ENCODE measurements around the gene SAMSN1.
"Not testable (repeated sequence)": the region's sequence is repeated elsewhere in the genome, so short reads cannot be mapped to it uniquely, and the experiment has no call there.

Gene SAMSN1

DNA sequence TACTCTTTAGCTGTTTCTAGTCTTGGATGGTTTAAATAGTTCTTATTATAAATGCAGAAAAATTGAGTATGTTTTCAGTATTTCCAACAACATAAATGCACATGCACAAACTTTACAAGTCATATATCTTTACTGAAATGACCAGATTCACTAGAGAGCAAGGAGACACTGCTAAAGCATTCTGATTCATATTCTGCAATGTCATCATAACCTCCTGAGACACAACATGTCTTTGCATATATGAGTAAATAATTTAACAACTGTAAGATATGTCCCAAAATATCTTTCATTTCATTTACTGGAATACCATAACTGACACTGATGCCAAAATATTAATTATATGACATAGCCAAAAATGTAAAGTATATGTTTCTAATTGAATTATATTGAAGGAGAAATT is 16.8 kb upstream of the SAMSN1 start:
- no peak for DNase-seq

DNA sequence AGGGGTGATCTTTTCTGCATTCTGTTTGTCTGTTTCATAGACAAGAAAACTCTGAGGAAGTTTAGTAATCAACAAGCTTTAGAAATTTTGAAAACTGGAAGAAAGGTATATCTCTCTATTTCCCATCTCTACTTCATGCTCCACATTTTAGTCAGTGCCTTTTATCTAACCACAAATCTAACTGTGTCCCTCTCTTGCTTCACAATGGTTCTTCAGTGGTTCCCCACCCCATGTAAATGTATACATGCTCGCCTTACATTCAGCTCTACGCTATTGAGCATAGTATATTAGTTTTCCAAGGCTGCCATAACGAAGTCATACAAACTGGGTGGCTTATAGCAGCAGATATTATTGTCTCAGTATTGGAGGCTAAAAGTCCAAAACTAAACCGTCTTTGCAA is 14.4 kb upstream of the SAMSN1 start:
- DNase-seq = no peak

DNA sequence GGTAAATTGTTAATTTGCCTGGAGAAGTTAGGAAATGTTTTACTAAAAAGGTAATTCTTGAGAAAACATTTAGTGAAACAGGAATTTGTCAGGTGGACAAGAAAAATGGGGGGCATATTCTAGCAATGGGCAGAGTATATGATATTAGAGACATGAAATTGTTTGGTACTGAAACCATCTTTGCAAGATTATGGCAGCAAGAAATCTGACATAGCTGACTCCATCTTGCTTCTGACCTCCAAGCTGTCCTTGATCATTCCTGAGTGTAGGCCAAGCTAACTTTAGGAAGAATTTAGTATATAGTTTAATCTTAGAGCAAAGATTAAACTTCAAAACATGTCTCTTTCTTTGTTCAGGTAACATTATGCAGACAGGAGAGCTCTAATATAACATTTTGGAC is 14.0 kb upstream of the SAMSN1 start:
- no peak for DNase-seq

GRCh38 chr21:14559102-14559501 is 13.0 kb upstream of the SAMSN1 start:
- no peak for DNase-seq

DNA sequence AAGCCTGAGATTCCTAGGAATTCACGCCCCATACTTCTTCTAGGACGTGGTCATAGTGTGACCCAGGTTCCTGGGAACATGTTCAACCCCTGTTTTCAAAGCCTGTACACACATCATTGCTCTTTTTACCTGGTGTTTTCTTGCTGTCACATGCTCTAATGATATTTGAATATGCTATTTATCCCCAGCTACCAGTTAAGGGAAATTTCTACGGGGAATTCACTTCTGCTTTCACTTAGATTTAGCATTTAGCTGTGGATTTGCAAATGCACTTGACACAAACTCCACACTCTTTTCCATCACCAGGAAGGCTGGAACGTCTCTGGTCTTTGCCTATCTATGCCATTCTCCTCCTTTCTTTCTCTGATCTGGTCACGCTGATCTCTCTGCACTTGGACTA is 11.3 kb upstream of the SAMSN1 start:
- no peak for DNase-seq

GRCh38 chr21:14554948-14555347 is 8.8 kb upstream of the SAMSN1 start:
- DNase-seq = no peak

DNA sequence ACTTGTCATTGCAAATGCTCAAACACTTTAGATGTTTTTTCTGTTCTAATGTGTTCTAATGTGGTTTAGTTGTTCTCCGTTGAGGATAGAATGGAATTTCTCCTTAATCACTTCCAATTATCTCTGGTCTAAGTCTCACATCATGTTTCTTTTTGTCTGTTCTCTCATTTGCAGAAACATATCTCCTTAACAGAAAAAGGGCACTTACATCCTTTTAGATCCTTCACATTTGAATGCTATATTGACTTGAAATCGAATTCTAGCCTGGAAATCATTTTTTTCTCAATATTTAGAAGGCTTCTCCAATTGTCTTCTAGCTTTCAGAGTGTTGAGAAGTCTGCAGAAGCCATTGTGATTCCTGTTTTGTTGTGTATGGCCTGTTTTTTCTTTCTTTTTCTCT is 7.3 kb upstream of the SAMSN1 start:
- DNase-seq = no peak

GRCh38 chr21:14551741-14552140 is 5.6 kb upstream of the SAMSN1 start:
- no peak for DNase-seq

DNA sequence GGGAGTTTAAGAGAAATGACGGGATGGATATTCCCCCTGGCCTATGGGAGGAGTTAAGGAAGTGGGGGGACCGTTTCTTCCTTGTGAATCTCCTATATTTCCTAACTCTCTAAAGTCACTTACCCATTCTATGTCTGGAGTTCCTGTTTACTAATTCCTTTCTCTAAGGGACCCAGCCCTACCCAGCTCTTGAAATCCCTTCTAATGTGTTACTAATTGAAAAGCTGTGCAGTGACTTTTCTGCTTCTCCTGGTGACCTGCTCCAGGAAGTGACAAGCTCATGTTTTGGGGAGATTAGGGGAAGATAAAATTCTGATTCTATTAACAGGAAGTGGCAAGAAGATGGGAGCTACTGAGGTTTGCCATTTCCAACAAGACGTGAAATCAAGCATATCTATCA is 4.0 kb upstream of the SAMSN1 start:
- DNase-seq = no peak

- DNase-seq = no peak
Measured at GRCh38 chr21:14548779-14549178, 2.7 kb upstream of the SAMSN1 start.

DNA sequence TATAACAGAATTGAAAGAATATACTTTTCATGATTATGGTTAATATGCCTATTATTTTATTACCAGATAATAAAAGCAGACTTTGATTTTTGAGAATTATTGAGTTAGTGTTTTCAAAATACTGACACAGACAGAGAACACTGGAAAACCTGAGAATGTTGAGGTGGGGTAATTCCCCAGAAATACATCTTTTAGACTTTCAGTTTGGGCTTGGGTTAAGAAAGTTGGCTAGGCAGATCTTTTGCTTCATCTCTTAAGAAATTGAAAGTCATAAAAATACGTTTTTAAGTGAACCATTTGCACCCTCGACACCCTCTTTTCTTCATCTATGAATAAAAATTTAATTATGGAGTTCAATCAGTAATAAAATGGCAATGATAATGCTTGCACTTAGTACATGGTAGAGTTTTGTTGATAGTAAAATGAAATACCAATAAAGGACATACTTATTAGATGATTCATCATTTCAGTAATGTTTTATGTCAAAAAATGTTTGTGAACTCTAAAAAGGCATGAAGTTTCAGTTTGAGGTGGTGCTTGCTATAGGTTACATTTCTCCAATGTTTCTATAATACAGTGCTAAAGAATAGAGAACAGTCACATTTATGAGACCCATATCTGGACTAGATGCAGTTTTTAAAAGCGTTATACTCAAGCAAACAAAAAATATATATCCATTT is 1.9 kb upstream of the SAMSN1 start:
- no peak for DNase-seq

- DNase-seq = not testable (repeated sequence)
Measured at GRCh38 chr21:14546719-14547118, 604 bp upstream of the SAMSN1 start.

- no peak for DNase-seq
Measured at GRCh38 chr21:14543983-14544382, 2.1 kb downstream of the SAMSN1 start.

GRCh38 chr21:14542638-14543037 is 3.5 kb downstream of the SAMSN1 start:
- no peak for DNase-seq

- DNase-seq = no peak
Measured at GRCh38 chr21:14541841-14542490, 4.1 kb downstream of the SAMSN1 start.

GRCh38 chr21:14538483-14538882 is 7.6 kb downstream of the SAMSN1 start:
- no peak for DNase-seq

DNA sequence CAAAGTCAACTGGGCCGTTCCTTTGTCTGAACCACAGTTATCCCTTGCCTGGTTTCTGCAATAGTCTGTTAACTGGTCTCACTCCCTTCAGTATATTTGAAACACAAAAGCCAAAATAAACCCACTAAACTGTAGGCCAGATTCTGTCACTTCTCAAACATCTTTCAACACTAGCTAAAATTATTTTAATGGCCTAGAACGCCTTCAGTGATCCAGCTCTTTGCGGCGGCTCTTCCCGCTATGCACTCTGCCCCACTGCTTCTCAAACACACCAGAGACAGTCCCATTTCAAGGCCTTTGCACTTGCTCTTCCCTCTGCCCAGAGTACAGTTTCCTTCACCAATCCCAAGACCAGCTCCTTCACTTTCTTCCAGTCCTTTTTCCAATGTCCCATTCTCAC is 9.2 kb downstream of the SAMSN1 start:
- no peak for DNase-seq

GRCh38 chr21:14535702-14536101 is 10.4 kb downstream of the SAMSN1 start:
- DNase-seq = no peak

DNA sequence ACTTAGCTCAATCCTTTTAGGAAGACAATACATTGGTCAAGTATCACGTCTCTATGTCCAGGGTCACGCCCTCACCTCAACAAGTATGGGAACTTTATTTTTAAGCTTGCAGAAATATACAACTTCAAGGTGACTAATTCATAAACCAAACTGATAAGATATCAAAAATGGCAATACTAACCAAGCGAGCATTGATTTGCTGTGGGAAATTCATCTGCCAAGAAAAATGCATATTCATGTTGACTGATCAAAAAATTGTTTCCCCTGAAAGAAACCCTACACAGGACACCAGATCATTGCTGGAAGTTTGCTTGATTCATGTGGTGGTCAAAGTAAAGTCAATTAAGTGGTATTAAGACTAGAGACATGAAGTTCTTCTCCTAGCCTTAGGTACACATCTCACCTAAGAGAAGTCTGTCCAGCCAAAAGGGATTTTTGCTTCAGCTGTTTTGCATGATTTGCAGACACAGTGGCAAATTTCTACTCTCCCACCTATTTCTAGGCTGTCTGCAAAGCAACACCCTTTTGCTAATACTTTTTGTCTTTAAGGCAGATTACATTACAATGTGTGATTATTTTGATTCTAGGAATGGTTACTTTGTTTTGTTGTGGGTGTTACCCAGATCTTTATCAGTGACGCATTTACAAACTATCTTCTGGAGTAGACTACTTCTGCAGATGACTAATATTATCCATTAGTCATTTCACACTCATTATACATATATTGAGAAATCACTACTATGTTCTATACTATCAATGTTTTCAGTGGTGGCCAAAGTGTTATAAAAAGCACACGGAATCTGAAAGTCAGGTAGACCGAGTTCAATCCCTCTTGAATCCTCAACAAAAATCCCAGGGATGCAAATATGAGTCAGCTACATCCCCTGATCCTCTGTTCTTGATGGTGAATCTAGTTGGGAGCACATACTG is 12.4 kb downstream of the SAMSN1 start:
- peak; percentile 51 to 88 for DNase-seq

DNA sequence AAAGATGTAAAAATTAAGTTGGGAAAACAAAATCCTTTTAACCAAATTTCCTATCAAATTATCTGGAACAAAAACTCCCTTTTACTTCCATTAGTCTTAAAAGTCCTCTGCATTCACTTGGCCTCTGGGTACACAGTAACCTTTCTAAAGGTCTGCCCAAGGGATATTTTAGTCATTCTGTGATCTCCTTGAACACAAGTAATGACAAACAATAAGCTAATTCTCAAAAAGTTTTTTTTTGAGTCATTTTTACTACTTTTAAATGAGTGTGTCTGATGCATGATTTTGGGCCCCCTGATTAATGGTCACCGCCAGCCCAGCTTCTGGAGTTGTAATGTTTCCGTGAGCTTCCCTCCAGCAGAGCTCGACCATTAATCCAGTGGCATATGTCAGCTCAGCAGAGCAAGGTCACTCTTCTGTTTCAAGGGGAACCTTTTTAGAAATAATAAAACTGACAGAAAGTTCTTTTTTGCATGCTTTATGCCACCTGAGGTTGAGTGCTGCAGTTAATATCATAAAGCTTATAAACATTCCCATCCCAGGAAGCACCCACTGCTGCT is 14.3 kb downstream of the SAMSN1 start:
- no peak for DNase-seq

GRCh38 chr21:14530592-14530991 is 15.5 kb downstream of the SAMSN1 start:
- no peak for DNase-seq

DNA sequence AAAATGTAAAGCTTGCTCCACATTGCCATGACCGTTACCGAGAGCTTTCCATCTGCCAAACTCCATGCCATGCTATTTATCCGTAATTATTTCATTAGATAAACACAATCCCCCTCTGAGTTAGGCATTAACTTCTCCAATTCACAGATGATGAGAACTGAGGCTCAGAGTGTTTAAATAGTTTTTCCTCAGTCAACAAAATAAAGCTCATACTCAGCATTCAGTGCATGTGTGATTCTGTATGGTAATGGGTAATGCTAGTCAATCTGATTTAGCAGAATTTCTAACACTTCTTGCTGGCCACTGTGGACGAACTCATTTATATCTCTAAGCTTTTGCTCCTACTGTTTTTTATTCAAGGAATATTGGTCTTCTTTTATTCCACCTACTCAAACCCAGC is 17.3 kb downstream of the SAMSN1 start:
- DNase-seq = no peak
